ENCODE data around the gene TBC1D14. TPM values are rescaled to one million over a fixed set of nuclear protein-coding genes. Genes with fewer than 3 reads are reported as not detected.
A peak's percentile ranks its signal among the peaks of the same experiment; 100 is the strongest.

The TBC1D14 gene
- polyA plus RNA-seq, 3 donors = 36.3 to 44.7 (median 39.3) TPM

DNA sequence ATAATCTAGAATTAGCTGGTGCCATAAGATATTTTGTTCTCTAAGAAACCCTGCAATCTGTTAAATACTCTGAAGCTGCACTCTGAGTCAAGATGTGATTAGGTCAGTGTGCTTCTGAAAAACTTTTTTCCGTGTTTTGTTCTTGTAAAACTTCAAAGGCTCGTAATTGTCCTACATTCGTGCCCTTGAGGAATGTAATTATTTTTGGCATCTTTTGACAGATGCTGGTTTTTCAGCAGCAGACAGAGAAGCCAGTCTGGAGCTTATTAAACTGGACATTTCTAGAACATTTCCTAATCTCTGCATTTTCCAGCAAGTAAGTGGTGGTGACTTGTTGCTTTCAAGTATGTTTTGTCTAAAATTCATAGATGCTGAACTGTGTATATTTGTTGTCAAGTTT lies 96.8 kb downstream of the TBC1D14 start:
- no peak overlapping the region for H3K27ac Mint-ChIP-seq
- TF ChIP-seq, protein P1, sequence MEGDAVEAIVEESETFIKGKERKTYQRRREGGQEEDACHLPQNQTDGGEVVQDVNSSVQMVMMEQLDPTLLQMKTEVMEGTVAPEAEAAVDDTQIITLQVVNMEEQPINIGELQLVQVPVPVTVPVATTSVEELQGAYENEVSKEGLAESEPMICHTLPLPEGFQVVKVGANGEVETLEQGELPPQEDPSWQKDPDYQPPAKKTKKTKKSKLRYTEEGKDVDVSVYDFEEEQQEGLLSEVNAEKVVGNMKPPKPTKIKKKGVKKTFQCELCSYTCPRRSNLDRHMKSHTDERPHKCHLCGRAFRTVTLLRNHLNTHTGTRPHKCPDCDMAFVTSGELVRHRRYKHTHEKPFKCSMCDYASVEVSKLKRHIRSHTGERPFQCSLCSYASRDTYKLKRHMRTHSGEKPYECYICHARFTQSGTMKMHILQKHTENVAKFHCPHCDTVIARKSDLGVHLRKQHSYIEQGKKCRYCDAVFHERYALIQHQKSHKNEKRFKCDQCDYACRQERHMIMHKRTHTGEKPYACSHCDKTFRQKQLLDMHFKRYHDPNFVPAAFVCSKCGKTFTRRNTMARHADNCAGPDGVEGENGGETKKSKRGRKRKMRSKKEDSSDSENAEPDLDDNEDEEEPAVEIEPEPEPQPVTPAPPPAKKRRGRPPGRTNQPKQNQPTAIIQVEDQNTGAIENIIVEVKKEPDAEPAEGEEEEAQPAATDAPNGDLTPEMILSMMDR (IDR thresholded peaks at IDR 0.05) = no peak
- no peaks in the 10 kb centered on the region for H3K9me3 Mint-ChIP-seq
- no peak overlapping the region for H3K4me2 ChIP-seq (replicated peaks; ENCODE audit: extremely low read depth, low read length, poor library complexity, severe bottlenecking)
- peaks cover 68% of the 10 kb centered on the region for H4K20me1 ChIP-seq (ENCODE audit: insufficient read depth, low read length)
- no peaks in the 10 kb centered on the region for H3K27me3 ChIP-seq (ENCODE audit: control insufficient read depth in 2 of 2, insufficient read depth in 2 of 2, low read length in 2 of 2)
- H3K36me3 Mint-ChIP-seq = peaks cover 87 to 94% of the 10 kb centered on the region in 2 donors
- no peaks in the 10 kb centered on the region for H3K9me3 ChIP-seq (replicated peaks in 1 of 2; ENCODE audit: control insufficient read depth in 1 of 2, insufficient read depth in 1 of 2, low read length in 2 of 2)
- intact Hi-C loops (cut with micrococcal nuclease) = no loop called here
- H3K27me3 Mint-ChIP-seq (ENCODE audit: low read depth in 3 of 3) = no peaks in the 10 kb centered on the region
- DNase-seq = no peak
- H3K4me3 ChIP-seq (replicated peaks in 1 of 3; ENCODE audit: low read depth in 2 of 3, low read length in 3 of 3) = no peak overlapping the region
- no peak overlapping the region for H2AFZ ChIP-seq (ENCODE audit: insufficient read depth, low read depth, low read length, poor library complexity, severe bottlenecking)
- H3K4me1 ChIP-seq (ENCODE audit: control insufficient read depth in 1 of 2, insufficient read depth in 2 of 2, low read length in 2 of 2) = no peaks in the 10 kb centered on the region
- H3K4me3 Mint-ChIP-seq = no peak overlapping the region
- peaks cover 86 to 100% of the 10 kb centered on the region in 2 donors for H3K36me3 ChIP-seq (replicated peaks in 1 of 2; ENCODE audit: control insufficient read depth in 1 of 2, insufficient read depth in 2 of 2, low read length in 2 of 2)
- H3K4me1 Mint-ChIP-seq = no peaks in the 10 kb centered on the region
- WGBS (ENCODE audit: insufficient coverage) = 93% methylated on average over 3 of the region's 3 CpGs
- no peak overlapping the region for H3K27ac ChIP-seq (ENCODE audit: low read depth in 1 of 2, low read length in 2 of 2)
- H3K79me2 ChIP-seq (ENCODE audit: insufficient read depth, low read length) = peaks cover 8% of the 10 kb centered on the region
- no peak overlapping the region for H3K9ac ChIP-seq (ENCODE audit: insufficient read depth, low read length, poor library complexity, severe bottlenecking)

DNA sequence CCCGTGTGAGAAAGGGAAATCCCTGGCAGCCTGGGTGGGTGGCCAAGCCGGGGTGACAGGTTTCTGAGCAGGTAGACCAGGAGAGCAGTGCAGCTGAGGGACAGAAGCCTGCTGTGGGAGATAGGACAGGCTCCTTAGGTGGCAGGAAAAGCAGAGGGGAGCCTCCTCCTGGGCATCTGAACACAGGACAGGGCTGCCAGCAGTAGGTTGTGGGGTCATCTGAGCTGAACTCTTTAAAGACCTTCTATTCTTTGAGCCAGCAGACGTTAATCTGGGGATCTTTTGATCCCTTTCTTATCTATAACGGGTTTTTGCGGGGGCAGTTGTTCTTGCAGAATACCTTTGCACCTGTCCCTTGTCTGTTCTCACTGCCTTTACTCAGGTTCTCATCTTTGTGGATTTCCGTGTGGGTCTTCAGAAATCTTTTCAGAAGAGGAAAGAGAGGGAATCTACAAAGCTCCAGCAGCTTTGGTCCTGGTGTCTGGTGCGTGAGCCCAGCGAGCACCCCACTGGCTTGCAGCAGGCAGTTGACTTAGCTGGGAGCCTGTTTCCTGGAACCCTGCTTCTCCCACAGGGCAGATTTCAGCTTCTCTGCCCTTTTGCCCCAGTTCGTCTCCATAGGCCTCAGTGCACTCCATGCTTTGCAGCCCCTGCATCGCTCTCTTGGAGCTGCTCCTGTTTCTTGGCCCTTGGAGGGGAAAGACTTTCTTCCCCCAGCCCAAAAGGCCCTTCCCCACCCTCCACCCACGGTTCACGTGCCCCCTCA lies 97.7 kb downstream of the TBC1D14 start:
- Histone ChIP-seq H3K9ac (ENCODE audit: insufficient read depth, low read length, poor library complexity, severe bottlenecking) (no peak overlapping the region), H3K9me3 (replicated peaks in 1 of 2; ENCODE audit: control insufficient read depth in 1 of 2, insufficient read depth in 1 of 2, low read length in 2 of 2) (no peaks in the 10 kb centered on the region), H3K27ac (ENCODE audit: low read depth in 1 of 2, low read length in 2 of 2) (peak overlapping the region in 1 of 2 donors; percentile 55), H3K4me3 (replicated peaks in 1 of 3; ENCODE audit: low read depth in 2 of 3, low read length in 3 of 3) (no peak overlapping the region), H3K27me3 (ENCODE audit: control insufficient read depth in 2 of 2, insufficient read depth in 2 of 2, low read length in 2 of 2) (no peaks in the 10 kb centered on the region), H4K20me1 (ENCODE audit: insufficient read depth, low read length) (peaks cover 61% of the 10 kb centered on the region), H3K4me2 (replicated peaks; ENCODE audit: extremely low read depth, low read length, poor library complexity, severe bottlenecking) (no peak overlapping the region), H3K4me1 (ENCODE audit: control insufficient read depth in 1 of 2, insufficient read depth in 2 of 2, low read length in 2 of 2) (no peaks in the 10 kb centered on the region), H2AFZ (ENCODE audit: insufficient read depth, low read depth, low read length, poor library complexity, severe bottlenecking) (no peak overlapping the region), H3K36me3 (replicated peaks in 1 of 2; ENCODE audit: control insufficient read depth in 1 of 2, insufficient read depth in 2 of 2, low read length in 2 of 2) (peaks cover 82 to 100% of the 10 kb centered on the region in 2 donors), H3K79me2 (ENCODE audit: insufficient read depth, low read length) (peaks cover 3% of the 10 kb centered on the region)
- TF ChIP-seq, protein P1 (IDR thresholded peaks at IDR 0.05) = no peak
- WGBS (ENCODE audit: insufficient coverage) = 98% methylated on average over 5 of the region's 12 CpGs
- H3K27me3 Mint-ChIP-seq (ENCODE audit: low read depth in 3 of 3) = no peaks in the 10 kb centered on the region
- DNase-seq = no peak
- peaks cover 81 to 94% of the 10 kb centered on the region in 2 donors for H3K36me3 Mint-ChIP-seq
- H3K4me1 Mint-ChIP-seq = no peaks in the 10 kb centered on the region
- intact Hi-C loops (cut with micrococcal nuclease) = no loop called here
- H3K4me3 Mint-ChIP-seq = no peak overlapping the region
- H3K27ac Mint-ChIP-seq = peak overlapping the region in 1 of 7 donors; percentile 4
- H3K9me3 Mint-ChIP-seq = no peaks in the 10 kb centered on the region

Measured in CD14-positive monocyte (primary cell).